A172 (cell line): Measurements from ENCODE around the gene RAD51B. TPM values are rescaled to one million over a fixed set of nuclear protein-coding genes. Genes with fewer than 3 reads are reported as not detected.
A peak's percentile ranks its signal among the peaks of the same experiment; 100 is the strongest.
"Not testable (repeated sequence)": the region's sequence is repeated elsewhere in the genome, so short reads cannot be mapped to it uniquely, and the experiment has no call there.

Experiments used
- DNase-seq: peaks from one replicate; pipeline ENCODE4 v3.0.0-alpha.2; 2015; ENCODE audit warnings: low spot score
- total RNA-seq: library from RNA; depleted of rRNA; stranded (reverse); fragments of >200 nt; shearing (Covaris generic); gene quantifications from 2 replicates; pipeline ENCODE4 v1.2.3, GENCODE V29; 2014

RAD51B gene
- total RNA-seq, 1 experiment from 2014 or later = 17.6 TPM

- no peak for DNase-seq
These were observed 922.4 kb downstream of the RAD51B start for GRCh38 chr14:68741839-68742470.

- no peak for DNase-seq
These were observed 925.0 kb downstream of the RAD51B start for GRCh38 chr14:68744613-68745012.

GRCh38 chr14:68747393-68747792 lies 927.8 kb downstream of the RAD51B start:
- DNase-seq = no peak

GRCh38 chr14:68748260-68748659 lies 928.7 kb downstream of the RAD51B start:
- no peak for DNase-seq

- no peak for DNase-seq
These were observed 929.1 kb downstream of the RAD51B start for GRCh38 chr14:68748691-68749090.

- peak; percentile 8 for DNase-seq
These were observed 930.2 kb downstream of the RAD51B start for GRCh38 chr14:68749487-68750475.

GRCh38 chr14:68752271-68753006 lies 932.9 kb downstream of the RAD51B start:
- no peak for DNase-seq

- DNase-seq = no peak
These were observed 934.1 kb downstream of the RAD51B start for GRCh38 chr14:68753690-68754089.

- no peak for DNase-seq
These were observed 935.4 kb downstream of the RAD51B start for GRCh38 chr14:68755016-68755353.

- no peak for DNase-seq
These were observed 936.5 kb downstream of the RAD51B start for GRCh38 chr14:68756000-68756481.

- DNase-seq = no peak
These were observed 937.2 kb downstream of the RAD51B start for GRCh38 chr14:68756734-68757133.

GRCh38 chr14:68757618-68758081 lies 938.1 kb downstream of the RAD51B start:
- DNase-seq = no peak

- no peak for DNase-seq
These were observed 938.7 kb downstream of the RAD51B start for GRCh38 chr14:68758301-68758700.

- DNase-seq = no peak
These were observed 939.5 kb downstream of the RAD51B start for GRCh38 chr14:68759017-68759560.

GRCh38 chr14:68759937-68760336 lies 940.4 kb downstream of the RAD51B start:
- no peak for DNase-seq

GRCh38 chr14:68760761-68761160 lies 941.2 kb downstream of the RAD51B start:
- DNase-seq = no peak

GRCh38 chr14:68761391-68761790 lies 941.8 kb downstream of the RAD51B start:
- no peak for DNase-seq

GRCh38 chr14:68762953-68763764 lies 943.6 kb downstream of the RAD51B start:
- peak; percentile 40 for DNase-seq

- not testable (repeated sequence) for DNase-seq
These were observed 944.3 kb downstream of the RAD51B start for GRCh38 chr14:68763843-68764242.

GRCh38 chr14:68766299-68767247 lies 947.0 kb downstream of the RAD51B start:
- no peak for DNase-seq
